Measurements from ENCODE around the gene SPTBN1. TPM values are rescaled to one million over a fixed set of nuclear protein-coding genes. Genes with fewer than 3 reads are reported as not detected.

SPTBN1 gene
- total RNA-seq, 1 donor from 2014 or later = 983 TPM

DNA sequence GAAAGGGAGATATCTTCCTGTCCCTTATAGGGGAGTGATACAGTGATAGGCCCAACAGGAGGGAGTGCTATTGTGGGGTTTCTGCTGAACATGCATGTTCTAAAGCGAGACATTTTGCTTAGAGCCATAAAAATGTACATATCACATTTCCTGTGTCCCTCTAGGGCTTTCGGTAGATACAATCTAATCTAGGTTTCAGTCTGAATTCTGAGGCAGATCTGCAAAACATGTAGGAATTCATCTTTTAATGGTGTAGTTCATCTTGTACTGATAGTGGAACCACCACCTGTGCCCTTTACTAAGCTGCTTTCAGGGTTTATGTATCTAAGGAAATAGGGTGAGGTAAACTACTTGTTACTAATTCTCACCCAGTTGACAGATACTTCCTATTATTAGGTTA, 73.8 kb downstream of the SPTBN1 start:
- DNase-seq (ENCODE audit: low spot score) = no peak
- peaks cover 4% of the 10 kb centered on the region for H3K27me3 Mint-ChIP-seq (ENCODE audit: unreplicated experiment)
- TF ChIP-seq, protein P1, sequence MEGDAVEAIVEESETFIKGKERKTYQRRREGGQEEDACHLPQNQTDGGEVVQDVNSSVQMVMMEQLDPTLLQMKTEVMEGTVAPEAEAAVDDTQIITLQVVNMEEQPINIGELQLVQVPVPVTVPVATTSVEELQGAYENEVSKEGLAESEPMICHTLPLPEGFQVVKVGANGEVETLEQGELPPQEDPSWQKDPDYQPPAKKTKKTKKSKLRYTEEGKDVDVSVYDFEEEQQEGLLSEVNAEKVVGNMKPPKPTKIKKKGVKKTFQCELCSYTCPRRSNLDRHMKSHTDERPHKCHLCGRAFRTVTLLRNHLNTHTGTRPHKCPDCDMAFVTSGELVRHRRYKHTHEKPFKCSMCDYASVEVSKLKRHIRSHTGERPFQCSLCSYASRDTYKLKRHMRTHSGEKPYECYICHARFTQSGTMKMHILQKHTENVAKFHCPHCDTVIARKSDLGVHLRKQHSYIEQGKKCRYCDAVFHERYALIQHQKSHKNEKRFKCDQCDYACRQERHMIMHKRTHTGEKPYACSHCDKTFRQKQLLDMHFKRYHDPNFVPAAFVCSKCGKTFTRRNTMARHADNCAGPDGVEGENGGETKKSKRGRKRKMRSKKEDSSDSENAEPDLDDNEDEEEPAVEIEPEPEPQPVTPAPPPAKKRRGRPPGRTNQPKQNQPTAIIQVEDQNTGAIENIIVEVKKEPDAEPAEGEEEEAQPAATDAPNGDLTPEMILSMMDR (IDR thresholded peaks at IDR 0.05; ENCODE audit: unreplicated experiment) = no peak
- no peak overlapping the region for H3K4me3 Mint-ChIP-seq (ENCODE audit: unreplicated experiment)
- H3K27ac Mint-ChIP-seq (ENCODE audit: unreplicated experiment) = no peak overlapping the region
- no peaks in the 10 kb centered on the region for H3K9me3 Mint-ChIP-seq (ENCODE audit: unreplicated experiment)
- H3K36me3 Mint-ChIP-seq (ENCODE audit: low read depth, unreplicated experiment) = peaks cover 72% of the 10 kb centered on the region
- peaks cover 35% of the 10 kb centered on the region for H3K4me1 Mint-ChIP-seq (ENCODE audit: unreplicated experiment)

DNA sequence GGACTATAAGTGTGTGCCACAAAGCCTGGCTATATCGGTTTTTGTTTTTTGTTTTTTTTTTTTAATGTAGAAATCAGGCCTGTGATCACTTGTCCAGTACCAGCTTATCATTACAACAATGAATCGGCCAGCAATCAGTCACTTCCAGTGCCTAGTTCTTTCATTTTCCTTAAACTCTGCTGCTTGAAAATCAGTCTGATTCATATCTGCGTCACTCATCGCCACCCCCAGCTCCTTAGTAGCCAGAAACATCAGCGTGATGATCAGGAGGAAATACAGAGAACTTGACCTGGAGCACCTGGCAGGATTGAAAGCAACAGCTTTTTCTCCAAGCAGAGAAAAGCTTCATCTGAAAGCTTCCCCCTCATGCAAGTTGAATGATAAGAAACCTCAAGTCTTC, 75.4 kb downstream of the SPTBN1 start:
- no peak for DNase-seq (ENCODE audit: low spot score)
- Mint-ChIP-seq H3K9me3 (ENCODE audit: unreplicated experiment) (no peaks in the 10 kb centered on the region), H3K27ac (ENCODE audit: unreplicated experiment) (no peak overlapping the region), H3K27me3 (ENCODE audit: unreplicated experiment) (peaks cover 4% of the 10 kb centered on the region), H3K4me3 (ENCODE audit: unreplicated experiment) (no peak overlapping the region), H3K4me1 (ENCODE audit: unreplicated experiment) (peaks cover 36% of the 10 kb centered on the region), H3K36me3 (ENCODE audit: low read depth, unreplicated experiment) (peaks cover 71% of the 10 kb centered on the region)
- TF ChIP-seq, protein P1 (IDR thresholded peaks at IDR 0.05; ENCODE audit: unreplicated experiment) = no peak

DNA sequence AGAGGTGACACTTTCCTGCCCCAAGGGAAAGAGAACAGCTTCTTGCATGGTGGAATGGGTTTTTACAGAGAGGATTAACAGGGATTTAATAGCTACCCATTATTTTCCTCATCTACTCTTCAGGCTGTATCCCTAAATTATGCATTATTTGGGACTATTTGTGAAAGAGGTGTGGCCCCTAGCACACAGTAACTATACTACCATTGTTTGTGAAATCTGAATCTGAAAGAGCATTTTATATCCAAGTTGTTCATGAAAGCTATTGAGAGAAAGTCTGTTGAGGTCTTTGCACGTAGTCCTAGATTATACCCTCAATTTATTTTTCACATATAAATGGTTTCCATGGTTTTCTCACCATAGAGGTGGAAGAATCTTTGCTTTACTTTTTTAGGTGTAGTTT, 78.1 kb downstream of the SPTBN1 start:
- TF ChIP-seq, protein P1 (IDR thresholded peaks at IDR 0.05; ENCODE audit: unreplicated experiment) = no peak
- H3K4me3 Mint-ChIP-seq (ENCODE audit: unreplicated experiment) = peak overlapping the region; percentile 49
- peaks cover 3% of the 10 kb centered on the region for H3K27me3 Mint-ChIP-seq (ENCODE audit: unreplicated experiment)
- H3K4me1 Mint-ChIP-seq (ENCODE audit: unreplicated experiment) = peaks cover 24% of the 10 kb centered on the region
- no peaks in the 10 kb centered on the region for H3K9me3 Mint-ChIP-seq (ENCODE audit: unreplicated experiment)
- DNase-seq (ENCODE audit: low spot score) = no peak
- no peak overlapping the region for H3K27ac Mint-ChIP-seq (ENCODE audit: unreplicated experiment)
- peaks cover 63% of the 10 kb centered on the region for H3K36me3 Mint-ChIP-seq (ENCODE audit: low read depth, unreplicated experiment)

DNA sequence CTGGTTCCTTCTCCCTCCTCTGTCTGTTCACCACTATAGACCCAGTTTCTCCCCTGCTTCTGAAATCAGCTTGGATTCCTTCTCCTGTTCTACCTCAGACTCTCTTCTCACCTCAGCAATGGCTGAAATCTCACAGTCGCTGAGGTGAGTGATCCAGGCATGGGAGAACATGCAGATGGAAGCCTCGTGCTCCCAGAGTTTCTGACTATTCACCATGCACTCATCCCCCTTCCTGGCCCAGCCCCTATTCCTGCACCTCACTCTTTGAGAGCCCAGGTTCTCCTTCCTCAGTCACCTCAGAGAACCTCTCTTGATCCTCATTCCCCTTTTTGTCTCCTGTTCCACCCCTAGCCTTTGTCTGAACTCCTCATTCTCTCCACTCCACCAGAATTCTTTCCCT, 78.5 kb downstream of the SPTBN1 start:
- H3K9me3 Mint-ChIP-seq (ENCODE audit: unreplicated experiment) = no peaks in the 10 kb centered on the region
- DNase-seq (ENCODE audit: low spot score) = no peak
- H3K27ac Mint-ChIP-seq (ENCODE audit: unreplicated experiment) = no peak overlapping the region
- TF ChIP-seq, protein P1 (IDR thresholded peaks at IDR 0.05; ENCODE audit: unreplicated experiment) = no peak
- H3K27me3 Mint-ChIP-seq (ENCODE audit: unreplicated experiment) = peaks cover 3% of the 10 kb centered on the region
- H3K36me3 Mint-ChIP-seq (ENCODE audit: low read depth, unreplicated experiment) = peaks cover 59% of the 10 kb centered on the region
- H3K4me3 Mint-ChIP-seq (ENCODE audit: unreplicated experiment) = peak overlapping the region; percentile 49
- peaks cover 25% of the 10 kb centered on the region for H3K4me1 Mint-ChIP-seq (ENCODE audit: unreplicated experiment)

DNA sequence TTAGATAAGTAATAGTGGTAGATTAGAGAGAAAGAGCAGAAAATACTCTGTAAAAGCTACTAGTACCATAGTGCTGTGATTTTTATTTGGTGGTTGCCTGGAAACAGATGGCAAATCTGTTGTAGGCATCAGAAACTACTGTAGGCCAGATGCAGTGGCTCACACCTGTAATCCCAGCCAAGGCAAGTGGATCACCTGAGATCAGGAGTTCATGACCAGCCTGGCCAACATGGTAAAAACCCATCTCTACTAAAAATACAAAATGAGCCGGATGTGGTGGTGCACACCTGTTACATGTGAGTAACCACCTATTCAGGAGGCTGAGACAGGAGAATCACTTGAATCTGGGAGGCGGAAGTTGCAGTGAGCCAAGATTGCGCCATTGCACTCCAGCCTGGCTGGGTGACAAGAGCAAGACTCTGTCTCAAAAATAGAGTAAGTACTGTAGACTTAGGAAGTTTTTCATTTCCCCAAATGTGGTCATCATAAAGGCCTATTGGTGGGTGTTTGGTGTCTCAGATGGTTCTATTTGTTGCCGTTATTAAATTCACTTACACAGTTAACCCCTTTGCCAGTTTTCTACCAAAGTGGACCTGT, 79.6 kb downstream of the SPTBN1 start:
- Mint-ChIP-seq H3K4me1 (ENCODE audit: unreplicated experiment) (peaks cover 33% of the 10 kb centered on the region), H3K36me3 (ENCODE audit: low read depth, unreplicated experiment) (peaks cover 57% of the 10 kb centered on the region), H3K27ac (ENCODE audit: unreplicated experiment) (peak overlapping the region; percentile 12), H3K27me3 (ENCODE audit: unreplicated experiment) (peaks cover 3% of the 10 kb centered on the region), H3K4me3 (ENCODE audit: unreplicated experiment) (no peak overlapping the region), H3K9me3 (ENCODE audit: unreplicated experiment) (no peaks in the 10 kb centered on the region)
- no peak for DNase-seq (ENCODE audit: low spot score)
- TF ChIP-seq, protein P1 (IDR thresholded peaks at IDR 0.05; ENCODE audit: unreplicated experiment) = no peak

Measured in endothelial cell (in vitro differentiated cells).